Calu3 (cell line): Measurements from ENCODE around the gene FPGS. TPM values are rescaled to one million over a fixed set of nuclear protein-coding genes. Genes with fewer than 3 reads are reported as not detected.

Experiments
- Bru-seq: library from RNA; stranded (reverse); fragments of 400-500 nt; gene quantifications from one replicate; lab custom pipeline; 2021; lab: Mats Ljungman, UMichigan
- BruChase-seq, 2 experiments: library from RNA; stranded (reverse); fragments of 400-500 nt; gene quantifications; one replicate each; lab custom pipeline; 2021; lab: Mats Ljungman, UMichigan
- BruUV-seq: library from RNA; stranded (reverse); fragments of 400-500 nt; replicated peaks from 2 replicates; lab custom pipeline; 2021; lab: Mats Ljungman, UMichigan
- CTCF ChIA-PET: fragments of 300-600 bp; sonication (Branson Sonifier 250); formaldehyde crosslinking; loops from one replicate; lab custom pipeline; 2022; ENCODE audit warnings: antibody characterized with exemption; lab: Charles Lee
- DNase-seq: peaks from one replicate; pipeline ENCODE4 v3.0.0; 2022
- H3K27ac Mint-ChIP-seq: one replicate; pipeline ENCODE4 v1.8.0; 2022; ENCODE audit warnings: mixed read lengths; ENCODE audit not compliant: unreplicated experiment
- H3K27me3 Mint-ChIP-seq: one replicate; pipeline ENCODE4 v1.8.0; 2022; ENCODE audit warnings: mixed read lengths; ENCODE audit not compliant: unreplicated experiment
- H3K36me3 Mint-ChIP-seq: one replicate; pipeline ENCODE4 v1.8.0; 2022; ENCODE audit warnings: mild to moderate bottlenecking, moderate library complexity, mixed read lengths; ENCODE audit not compliant: insufficient read depth, unreplicated experiment
- H3K4me1 Mint-ChIP-seq: one replicate; pipeline ENCODE4 v1.8.0; 2022; ENCODE audit warnings: mild to moderate bottlenecking, low read depth, mixed read lengths; ENCODE audit not compliant: unreplicated experiment
- H3K4me3 Mint-ChIP-seq: one replicate; pipeline ENCODE4 v1.8.0; 2022; ENCODE audit warnings: mild to moderate bottlenecking, low read depth, moderate library complexity, mixed read lengths; ENCODE audit not compliant: unreplicated experiment
- H3K9me3 Mint-ChIP-seq: one replicate; pipeline ENCODE4 v1.8.0; 2022; ENCODE audit warnings: low read depth, mixed read lengths; ENCODE audit not compliant: unreplicated experiment
- intact Hi-C: fragments of 100-400 bp; cut with micrococcal nuclease; formaldehyde crosslinking; loops from one replicate; pipeline ENCODE4 v1.10.0; 2022; ENCODE audit not compliant: unreplicated experiment
- long read RNA-seq: library from polyadenylated mRNA; stranded (forward); transcript quantifications from one replicate; pipeline ENCODE4 v2.0.0, GENCODE V29; 2022
- total RNA-seq: library from RNA; stranded (reverse); gene quantifications from 2 replicates; pipeline ENCODE4 v1.2.3, GENCODE V29; 2022
- TF ChIP-seq, protein P1 (sequence below): fragments of 200-600 bp; IDR thresholded peaks from one replicate; pipeline ENCODE4 v1.8.0; 2022; ENCODE audit warnings: antibody characterized with exemption; ENCODE audit not compliant: unreplicated experiment

FPGS gene, protein sequence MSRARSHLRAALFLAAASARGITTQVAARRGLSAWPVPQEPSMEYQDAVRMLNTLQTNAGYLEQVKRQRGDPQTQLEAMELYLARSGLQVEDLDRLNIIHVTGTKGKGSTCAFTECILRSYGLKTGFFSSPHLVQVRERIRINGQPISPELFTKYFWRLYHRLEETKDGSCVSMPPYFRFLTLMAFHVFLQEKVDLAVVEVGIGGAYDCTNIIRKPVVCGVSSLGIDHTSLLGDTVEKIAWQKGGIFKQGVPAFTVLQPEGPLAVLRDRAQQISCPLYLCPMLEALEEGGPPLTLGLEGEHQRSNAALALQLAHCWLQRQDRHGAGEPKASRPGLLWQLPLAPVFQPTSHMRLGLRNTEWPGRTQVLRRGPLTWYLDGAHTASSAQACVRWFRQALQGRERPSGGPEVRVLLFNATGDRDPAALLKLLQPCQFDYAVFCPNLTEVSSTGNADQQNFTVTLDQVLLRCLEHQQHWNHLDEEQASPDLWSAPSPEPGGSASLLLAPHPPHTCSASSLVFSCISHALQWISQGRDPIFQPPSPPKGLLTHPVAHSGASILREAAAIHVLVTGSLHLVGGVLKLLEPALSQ
- total RNA-seq (75.2 and 79.9 TPM in 2 replicates), Bru-seq, nascent RNA (percentile 69 among the genes with signal in this experiment), BruChase-seq, experiment 1, labeled RNA remaining after a 6-hour chase (percentile 75 among the genes with signal in this experiment), BruChase-seq, experiment 2, labeled RNA remaining after a 2-hour chase (percentile 73 among the genes with signal in this experiment)
- long read RNA-seq, transcript FPGS-201 (15 exons, 2,278 nt) = minor isoform, 23 of 122 reads
- long read RNA-seq, transcript FPGS-203 (15 exons, 2,279 nt) = major isoform, 46 of 122 reads
- long read RNA-seq, partial matches to known transcripts = 13 of 122 reads
- long read RNA-seq, other reads (novel, unspliced or antisense) = 39 of 122 reads

DNA sequence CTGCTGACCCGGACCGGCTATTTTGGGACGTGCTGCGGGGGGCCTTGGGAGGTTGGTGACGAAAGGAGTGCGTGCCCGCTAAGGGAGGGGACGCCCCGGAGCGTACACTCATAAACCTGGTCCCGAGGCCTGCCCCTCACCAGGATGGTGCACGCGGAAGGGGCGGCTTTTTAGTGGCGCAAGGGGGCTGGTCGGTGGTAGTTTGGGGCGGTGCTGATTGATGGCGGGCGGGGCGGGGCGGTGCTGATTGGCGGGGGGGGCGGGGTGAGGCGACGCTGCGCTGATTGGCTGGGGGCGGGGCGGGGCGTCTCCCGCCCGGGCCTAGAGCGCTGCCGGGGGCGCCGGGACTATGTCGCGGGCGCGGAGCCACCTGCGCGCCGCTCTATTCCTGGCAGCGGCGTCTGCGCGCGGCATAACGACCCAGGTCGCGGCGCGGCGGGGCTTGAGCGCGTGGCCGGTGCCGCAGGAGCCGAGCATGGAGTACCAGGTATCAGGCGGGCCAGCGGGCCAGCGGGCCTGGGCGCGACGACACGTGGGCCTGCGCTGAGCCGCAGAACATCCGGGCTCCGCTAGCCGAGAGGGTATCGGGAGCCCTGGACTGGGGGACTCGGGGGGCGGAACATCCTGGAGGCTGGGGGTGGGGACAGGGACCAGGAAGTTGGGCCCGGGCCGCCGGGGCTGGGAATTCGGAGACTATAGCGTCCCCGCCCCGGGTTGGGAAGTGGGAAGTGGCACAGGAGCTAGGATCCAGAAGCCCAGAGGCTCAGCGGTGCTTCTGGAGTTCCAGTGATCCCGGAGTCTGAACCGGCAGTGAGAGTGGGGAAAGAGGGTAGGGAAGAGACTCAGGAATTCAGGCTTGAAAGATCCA is at the start of gene FPGS:
Gene FPGS, plus strand, starts transcription at position 307 of the 868 bp plus-strand sequence. Its CDS starts 43 bp downstream, at position 350.
- TF ChIP-seq, protein P1, sequence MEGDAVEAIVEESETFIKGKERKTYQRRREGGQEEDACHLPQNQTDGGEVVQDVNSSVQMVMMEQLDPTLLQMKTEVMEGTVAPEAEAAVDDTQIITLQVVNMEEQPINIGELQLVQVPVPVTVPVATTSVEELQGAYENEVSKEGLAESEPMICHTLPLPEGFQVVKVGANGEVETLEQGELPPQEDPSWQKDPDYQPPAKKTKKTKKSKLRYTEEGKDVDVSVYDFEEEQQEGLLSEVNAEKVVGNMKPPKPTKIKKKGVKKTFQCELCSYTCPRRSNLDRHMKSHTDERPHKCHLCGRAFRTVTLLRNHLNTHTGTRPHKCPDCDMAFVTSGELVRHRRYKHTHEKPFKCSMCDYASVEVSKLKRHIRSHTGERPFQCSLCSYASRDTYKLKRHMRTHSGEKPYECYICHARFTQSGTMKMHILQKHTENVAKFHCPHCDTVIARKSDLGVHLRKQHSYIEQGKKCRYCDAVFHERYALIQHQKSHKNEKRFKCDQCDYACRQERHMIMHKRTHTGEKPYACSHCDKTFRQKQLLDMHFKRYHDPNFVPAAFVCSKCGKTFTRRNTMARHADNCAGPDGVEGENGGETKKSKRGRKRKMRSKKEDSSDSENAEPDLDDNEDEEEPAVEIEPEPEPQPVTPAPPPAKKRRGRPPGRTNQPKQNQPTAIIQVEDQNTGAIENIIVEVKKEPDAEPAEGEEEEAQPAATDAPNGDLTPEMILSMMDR = no peak
- Mint-ChIP-seq H3K9me3 (no peaks in the 10 kb centered on the region), H3K4me3 (peak within 1 kb of the TSS; percentile 93), H3K36me3 (peaks cover 39% of the 10 kb centered on the region), H3K4me1 (no peaks in the 10 kb centered on the region), H3K27ac (peak within 1 kb of the TSS; percentile 94), H3K27me3 (no peaks in the 10 kb centered on the region)
- no TSS peak for BruUV-seq
- peak; percentile 78 for DNase-seq
- intact Hi-C loops = no loop called here
- CTCF ChIA-PET = interaction anchor here (0.6 to 1.1 kb wide), 4 partner anchors 22 to 67 kb away, joined by 3 to 8 read pairs (median 4); no protein-coding TSS in a partner anchor

DNA sequence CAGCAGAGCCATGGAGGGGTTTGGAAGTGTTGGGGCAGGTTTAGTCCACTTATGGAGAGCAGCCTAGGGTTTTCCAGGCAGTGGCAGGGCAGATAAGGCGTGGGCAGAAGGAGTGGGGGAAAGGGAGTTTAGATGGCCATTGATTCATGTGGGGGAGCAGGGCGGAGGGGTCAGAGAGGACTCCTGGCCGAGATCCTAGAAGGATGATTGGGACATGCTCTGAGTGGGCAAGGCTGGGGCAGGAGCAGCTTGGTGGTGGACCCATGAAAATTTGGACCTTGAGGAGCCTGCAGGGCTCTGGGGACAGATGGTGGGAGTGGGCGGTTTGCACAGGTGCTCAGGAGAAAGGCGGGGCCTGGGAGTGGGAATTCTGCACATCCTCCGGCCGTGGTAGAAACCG is 49.5 kb upstream of the FPGS start:
- CTCF ChIA-PET = interaction anchor here (0.5 to 0.6 kb wide), 2 partner anchors 265 to 885 kb away, joined by 3 to 5 read pairs; no protein-coding TSS in a partner anchor
- no peak overlapping the region for H3K4me3 Mint-ChIP-seq

DNA sequence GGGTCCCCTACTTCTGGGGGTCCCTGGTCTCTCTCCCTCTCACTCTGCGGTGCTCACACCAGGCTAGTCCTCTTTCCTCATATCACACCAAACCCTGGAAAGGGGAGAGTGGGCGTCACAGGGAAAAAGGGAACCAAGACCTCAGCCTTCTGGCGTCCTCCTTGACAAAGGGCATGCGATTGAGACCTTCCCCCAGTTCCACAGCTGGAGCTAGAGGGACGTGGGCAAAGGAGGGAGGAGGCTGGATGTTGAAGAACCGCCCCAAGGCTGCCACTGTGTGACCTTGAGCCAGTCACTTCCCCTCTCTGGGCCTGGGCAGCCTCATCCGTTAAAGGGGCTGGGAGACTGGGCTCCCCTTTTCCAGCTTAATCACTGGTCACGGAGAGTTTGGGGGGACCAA is 49.1 kb upstream of the FPGS start:
- Mint-ChIP-seq H3K9me3 (no peaks in the 10 kb centered on the region), H3K27me3 (peaks cover 59% of the 10 kb centered on the region)
- no peak for DNase-seq

More for the DNA sequence above, 49.5 kb upstream of the FPGS start:
- Mint-ChIP-seq H3K27ac (no peak overlapping the region), H3K4me1 (no peaks in the 10 kb centered on the region), H3K9me3 (no peaks in the 10 kb centered on the region), H3K36me3 (peaks cover 5% of the 10 kb centered on the region), H3K27me3 (peaks cover 64% of the 10 kb centered on the region)
- DNase-seq = no peak
- no TSS peak for BruUV-seq
- TF ChIP-seq, protein P1 = no peak
- intact Hi-C loops = no loop called here

More for the DNA sequence above, 49.1 kb upstream of the FPGS start:
- TF ChIP-seq, protein P1 = no peak
- Mint-ChIP-seq H3K36me3 (peaks cover 5% of the 10 kb centered on the region), H3K4me3 (no peak overlapping the region), H3K27ac (no peak overlapping the region), H3K4me1 (no peaks in the 10 kb centered on the region)
- BruUV-seq = no TSS peak
- intact Hi-C loops = no loop called here
- CTCF ChIA-PET = interaction anchor here (0.5 to 0.6 kb wide), 2 partner anchors 265 to 886 kb away, joined by 3 to 5 read pairs; no protein-coding TSS in a partner anchor
